Measurements from ENCODE around the gene C17orf67.
A peak's percentile ranks its signal among the peaks of the same experiment; 100 is the strongest.

The C17orf67 gene

GRCh38 chr17:56870081-56870651 lies 36.4 kb upstream of the C17orf67 start:
- no peak for DNase-seq
- Mint-ChIP-seq H3K9me3 (peaks cover 4% of the 10 kb centered on the region), H3K4me1 (peaks cover 5% of the 10 kb centered on the region), H3K27me3 (ENCODE audit: low read depth, poor library complexity) (peaks cover 4% of the 10 kb centered on the region), H3K27ac (no peak overlapping the region), H3K4me3 (no peak overlapping the region), H3K36me3 (ENCODE audit: low read depth) (no peaks in the 10 kb centered on the region)
- TF ChIP-seq, protein P1, sequence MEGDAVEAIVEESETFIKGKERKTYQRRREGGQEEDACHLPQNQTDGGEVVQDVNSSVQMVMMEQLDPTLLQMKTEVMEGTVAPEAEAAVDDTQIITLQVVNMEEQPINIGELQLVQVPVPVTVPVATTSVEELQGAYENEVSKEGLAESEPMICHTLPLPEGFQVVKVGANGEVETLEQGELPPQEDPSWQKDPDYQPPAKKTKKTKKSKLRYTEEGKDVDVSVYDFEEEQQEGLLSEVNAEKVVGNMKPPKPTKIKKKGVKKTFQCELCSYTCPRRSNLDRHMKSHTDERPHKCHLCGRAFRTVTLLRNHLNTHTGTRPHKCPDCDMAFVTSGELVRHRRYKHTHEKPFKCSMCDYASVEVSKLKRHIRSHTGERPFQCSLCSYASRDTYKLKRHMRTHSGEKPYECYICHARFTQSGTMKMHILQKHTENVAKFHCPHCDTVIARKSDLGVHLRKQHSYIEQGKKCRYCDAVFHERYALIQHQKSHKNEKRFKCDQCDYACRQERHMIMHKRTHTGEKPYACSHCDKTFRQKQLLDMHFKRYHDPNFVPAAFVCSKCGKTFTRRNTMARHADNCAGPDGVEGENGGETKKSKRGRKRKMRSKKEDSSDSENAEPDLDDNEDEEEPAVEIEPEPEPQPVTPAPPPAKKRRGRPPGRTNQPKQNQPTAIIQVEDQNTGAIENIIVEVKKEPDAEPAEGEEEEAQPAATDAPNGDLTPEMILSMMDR (IDR thresholded peaks at IDR 0.05) = no peak

DNA sequence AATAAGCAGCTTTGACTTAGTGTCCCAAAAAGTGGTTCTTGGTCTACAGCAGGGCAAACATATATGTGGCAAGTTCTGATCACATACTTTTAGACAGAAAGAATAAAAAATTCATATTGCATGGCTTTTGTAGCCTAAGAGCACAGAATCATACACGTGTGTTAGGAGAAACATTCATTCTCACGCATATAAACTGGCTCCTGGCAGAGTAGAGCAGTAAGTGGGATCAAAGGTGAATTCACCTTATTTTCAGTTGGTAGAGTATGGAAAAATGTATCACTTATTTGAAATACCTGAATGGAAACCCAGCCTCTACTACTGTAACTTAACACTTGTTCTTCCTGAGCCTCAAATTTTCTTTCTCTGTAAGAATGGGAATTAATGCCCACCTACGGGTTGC lies 35.0 kb upstream of the C17orf67 start:
- Mint-ChIP-seq H3K4me1 (peaks cover 13% of the 10 kb centered on the region), H3K4me3 (no peak overlapping the region), H3K27me3 (ENCODE audit: low read depth, poor library complexity) (no peaks in the 10 kb centered on the region), H3K36me3 (ENCODE audit: low read depth) (no peaks in the 10 kb centered on the region), H3K9me3 (peaks cover 4% of the 10 kb centered on the region), H3K27ac (no peak overlapping the region)
- TF ChIP-seq, protein P1 (IDR thresholded peaks at IDR 0.05) = no peak
- DNase-seq = no peak

GRCh38 chr17:56867948-56868376 lies 34.2 kb upstream of the C17orf67 start:
- Mint-ChIP-seq H3K9me3 (peaks cover 4% of the 10 kb centered on the region), H3K4me3 (no peak overlapping the region), H3K27me3 (ENCODE audit: low read depth, poor library complexity) (no peaks in the 10 kb centered on the region), H3K36me3 (ENCODE audit: low read depth) (no peaks in the 10 kb centered on the region), H3K4me1 (peaks cover 20% of the 10 kb centered on the region), H3K27ac (no peak overlapping the region)
- TF ChIP-seq, protein P1 (IDR thresholded peaks at IDR 0.05) = no peak
- DNase-seq = no peak

GRCh38 chr17:56866496-56866895 lies 32.8 kb upstream of the C17orf67 start:
- Mint-ChIP-seq H3K36me3 (ENCODE audit: low read depth) (no peaks in the 10 kb centered on the region), H3K9me3 (peaks cover 4% of the 10 kb centered on the region), H3K27me3 (ENCODE audit: low read depth, poor library complexity) (no peaks in the 10 kb centered on the region), H3K4me3 (no peak overlapping the region), H3K4me1 (peaks cover 23% of the 10 kb centered on the region), H3K27ac (no peak overlapping the region)
- peak; percentile 8 for DNase-seq
- TF ChIP-seq, protein P1 (IDR thresholded peaks at IDR 0.05) = no peak

- no peak overlapping the region for H3K27ac Mint-ChIP-seq
- peaks cover 4% of the 10 kb centered on the region for H3K9me3 Mint-ChIP-seq
- H3K27me3 Mint-ChIP-seq (ENCODE audit: low read depth, poor library complexity) = peaks cover 2% of the 10 kb centered on the region
- DNase-seq = no peak
- H3K36me3 Mint-ChIP-seq (ENCODE audit: low read depth) = no peaks in the 10 kb centered on the region
- H3K4me1 Mint-ChIP-seq = peaks cover 23% of the 10 kb centered on the region
- TF ChIP-seq, protein P1 (IDR thresholded peaks at IDR 0.05) = no peak
- H3K4me3 Mint-ChIP-seq = no peak overlapping the region
Measured at GRCh38 chr17:56866076-56866475, 32.4 kb upstream of the C17orf67 start.

DNA sequence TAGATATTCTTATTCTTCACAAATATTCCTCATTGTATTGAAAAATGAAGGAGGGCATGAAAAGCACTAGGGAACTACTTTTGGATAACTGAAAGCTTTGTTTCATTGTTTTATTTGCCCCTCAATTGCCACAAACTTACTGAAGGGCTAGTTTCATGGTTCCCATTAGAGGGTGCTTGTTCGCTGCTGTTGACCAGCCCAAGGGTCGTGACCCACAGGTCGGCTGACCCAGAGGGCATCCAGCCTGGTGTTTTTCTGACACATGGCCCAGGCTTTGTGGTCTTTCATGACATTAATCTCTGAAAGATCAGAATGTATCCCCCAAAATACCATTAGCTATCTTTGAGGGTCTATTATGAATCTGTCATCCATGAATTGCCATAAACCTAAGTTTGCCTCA lies 30.3 kb upstream of the C17orf67 start:
- Mint-ChIP-seq H3K4me3 (no peak overlapping the region), H3K36me3 (ENCODE audit: low read depth) (no peaks in the 10 kb centered on the region), H3K4me1 (peaks cover 23% of the 10 kb centered on the region), H3K27ac (no peak overlapping the region), H3K27me3 (ENCODE audit: low read depth, poor library complexity) (peaks cover 2% of the 10 kb centered on the region), H3K9me3 (no peaks in the 10 kb centered on the region)
- TF ChIP-seq, protein P1 (IDR thresholded peaks at IDR 0.05) = no peak
- peak; percentile 44 for DNase-seq
